HG03521 (cell line): ENCODE data around the gene AAK1.

Source experiments
- ATAC-seq: cut with Tn5 transposase; IDR thresholded peaks from one replicate; pipeline ENCODE4 v1.9.1; 2021; ENCODE audit warnings: mild to moderate bottlenecking, moderate library complexity; ENCODE audit not compliant: unreplicated experiment

AAK1 gene

DNA sequence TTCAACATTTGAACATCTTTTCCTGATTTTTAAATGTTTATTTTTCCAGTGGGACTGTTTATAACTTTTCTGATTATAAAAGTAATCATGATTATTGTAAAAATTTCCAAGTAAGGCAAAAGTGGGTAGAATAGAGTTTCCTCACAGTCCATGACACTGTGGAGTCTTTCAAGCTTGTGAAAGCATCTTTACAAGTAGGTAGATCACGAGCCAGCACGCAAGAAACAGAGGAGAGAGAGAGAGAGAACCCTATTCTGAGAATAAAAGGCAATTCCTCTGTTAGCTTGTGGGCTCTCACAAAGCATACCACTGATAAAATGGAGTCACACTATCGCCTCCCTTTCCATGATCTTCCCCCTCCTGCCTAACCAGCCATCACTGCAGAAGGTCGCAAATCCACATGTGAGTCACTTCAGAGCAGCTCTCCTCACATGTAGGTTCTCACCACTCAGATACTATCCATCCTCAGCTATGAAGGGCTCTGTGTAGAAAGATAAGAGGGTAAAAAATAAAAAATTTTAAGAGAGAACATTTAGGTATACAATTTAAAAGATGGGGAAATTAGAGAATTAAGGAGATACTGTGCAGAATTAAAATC is 40.3 kb downstream of the AAK1 start:
- no peak for ATAC-seq

DNA sequence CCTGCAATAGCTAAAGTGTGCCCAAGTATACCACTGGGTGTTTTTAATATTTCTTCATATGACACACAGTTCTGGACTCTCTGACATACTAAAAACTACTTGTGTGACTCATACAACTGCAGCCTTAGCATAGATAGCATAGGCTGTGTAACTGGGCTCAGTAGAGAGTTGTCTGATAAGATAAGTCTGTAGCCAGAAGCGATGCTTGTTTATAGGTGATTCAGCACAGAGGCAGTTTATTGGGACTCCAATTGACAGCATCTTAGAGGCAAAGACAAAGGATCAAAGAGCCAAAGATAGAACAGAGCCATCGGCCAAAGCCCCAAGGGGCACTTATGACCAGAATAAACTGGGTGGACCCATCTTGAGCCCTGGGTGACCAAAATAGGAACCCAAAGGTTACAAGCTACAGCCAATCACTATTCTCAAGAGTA is 42.3 kb downstream of the AAK1 start:
- no peak for ATAC-seq

DNA sequence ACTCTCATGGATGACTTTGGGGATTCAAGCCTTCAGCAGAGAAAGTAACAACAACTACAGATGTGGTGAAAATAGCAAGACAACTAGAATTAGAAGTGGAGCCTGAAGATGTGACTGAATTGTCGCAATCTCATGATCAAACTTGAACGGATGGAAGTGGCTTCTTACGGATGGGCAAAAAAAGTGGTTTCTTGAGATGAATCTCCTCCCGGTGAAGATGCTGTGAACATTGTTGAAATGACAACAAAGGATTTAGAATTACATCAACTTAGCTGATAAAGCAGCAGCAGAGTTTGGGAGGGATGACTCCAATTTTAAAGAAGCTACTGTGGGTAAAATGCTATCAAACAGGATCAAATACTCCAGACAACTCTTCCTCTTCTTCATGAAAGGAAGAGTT is 43.1 kb downstream of the AAK1 start:
- no peak for ATAC-seq

DNA sequence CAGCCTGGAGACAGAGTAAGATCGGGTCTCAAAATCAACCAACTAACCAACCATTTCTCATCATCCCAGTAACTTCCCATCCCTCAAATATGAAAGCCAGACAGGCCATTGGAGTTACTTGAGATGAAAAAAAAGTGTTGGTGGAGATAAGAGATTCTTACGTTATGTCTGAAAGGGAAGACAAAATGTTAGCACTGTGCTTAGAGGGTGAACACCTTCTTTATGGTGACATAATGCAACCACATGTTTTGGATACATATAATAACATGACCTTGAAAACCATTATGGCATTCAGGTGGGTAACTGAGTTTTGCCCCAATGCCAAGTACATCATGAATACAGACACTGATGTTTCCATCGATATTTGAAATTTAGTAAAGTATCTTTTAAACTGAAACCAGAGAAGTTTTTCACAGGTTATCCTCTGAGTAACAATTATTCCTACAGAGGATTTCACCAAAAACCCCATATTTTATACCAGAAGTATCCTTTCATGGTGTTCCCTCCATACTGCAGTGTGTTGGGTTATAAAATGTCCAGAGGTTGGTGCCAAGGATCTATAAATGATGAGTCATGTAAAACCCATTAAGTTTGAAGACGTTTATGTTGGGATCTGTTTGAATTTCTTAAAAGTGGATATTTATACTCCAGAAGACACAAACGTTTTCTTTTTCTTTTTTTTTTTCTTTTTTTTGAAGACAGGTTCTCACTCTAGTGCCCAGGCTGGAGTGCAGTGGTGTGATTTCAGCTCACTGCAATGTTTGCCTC is 45.5 kb downstream of the AAK1 start:
- ATAC-seq, result no peak

DNA sequence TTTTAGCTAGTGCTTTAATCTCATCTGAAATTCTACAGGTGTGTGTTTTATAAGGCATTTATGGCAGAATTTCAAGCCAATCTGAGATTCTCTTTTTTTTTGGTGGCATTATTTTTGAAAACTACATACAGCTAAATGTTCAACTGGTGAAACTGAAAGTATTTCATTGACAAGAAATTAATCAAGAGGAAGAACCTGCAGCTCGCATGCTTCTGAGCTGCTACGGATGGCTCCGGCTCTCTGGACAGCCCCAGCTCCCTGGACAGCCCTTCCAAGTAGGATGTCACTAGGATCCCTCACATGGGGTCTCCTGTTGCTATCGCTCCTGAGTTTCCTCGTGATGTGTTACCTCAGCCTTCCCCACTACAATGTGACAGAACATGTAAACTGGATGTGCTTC is 46.4 kb downstream of the AAK1 start:
- ATAC-seq, result no peak

DNA sequence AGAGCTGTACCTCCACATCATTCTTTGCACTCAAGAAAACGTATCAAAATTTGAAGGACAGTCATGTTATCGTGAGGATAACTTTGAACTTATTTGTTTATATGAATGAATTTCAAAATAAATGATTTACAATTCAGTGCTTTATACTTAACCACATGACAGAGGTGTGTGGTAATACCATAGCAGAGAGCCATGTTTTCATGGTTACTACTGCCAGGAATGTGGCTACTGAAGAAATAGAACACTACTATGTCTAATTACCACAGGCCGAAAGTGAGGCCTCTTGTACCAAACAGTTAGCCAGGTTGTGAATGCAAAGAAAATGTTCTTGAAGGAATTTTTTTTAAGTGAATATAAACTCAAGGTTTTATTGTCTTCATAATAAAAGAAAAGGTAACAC is 49.2 kb downstream of the AAK1 start:
- no peak for ATAC-seq

DNA sequence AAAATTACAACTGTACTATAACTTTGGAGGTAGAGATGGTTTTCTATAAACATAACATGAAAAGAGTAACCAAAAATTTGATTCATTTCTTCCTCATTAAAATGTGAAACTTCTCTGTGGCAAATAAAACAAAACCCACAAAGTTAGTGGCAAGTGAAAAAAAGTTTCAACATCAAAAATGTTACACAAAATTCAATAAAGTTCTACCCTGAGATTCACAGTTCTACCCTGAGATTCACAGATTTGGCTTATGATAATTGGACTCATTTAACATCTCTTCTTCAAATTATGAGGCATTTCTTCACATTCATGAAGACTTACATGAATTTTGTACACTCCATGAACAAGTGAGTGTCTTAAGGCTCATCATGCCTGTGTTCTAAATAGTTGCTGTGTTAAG is 51.0 kb downstream of the AAK1 start:
- ATAC-seq, result no peak

DNA sequence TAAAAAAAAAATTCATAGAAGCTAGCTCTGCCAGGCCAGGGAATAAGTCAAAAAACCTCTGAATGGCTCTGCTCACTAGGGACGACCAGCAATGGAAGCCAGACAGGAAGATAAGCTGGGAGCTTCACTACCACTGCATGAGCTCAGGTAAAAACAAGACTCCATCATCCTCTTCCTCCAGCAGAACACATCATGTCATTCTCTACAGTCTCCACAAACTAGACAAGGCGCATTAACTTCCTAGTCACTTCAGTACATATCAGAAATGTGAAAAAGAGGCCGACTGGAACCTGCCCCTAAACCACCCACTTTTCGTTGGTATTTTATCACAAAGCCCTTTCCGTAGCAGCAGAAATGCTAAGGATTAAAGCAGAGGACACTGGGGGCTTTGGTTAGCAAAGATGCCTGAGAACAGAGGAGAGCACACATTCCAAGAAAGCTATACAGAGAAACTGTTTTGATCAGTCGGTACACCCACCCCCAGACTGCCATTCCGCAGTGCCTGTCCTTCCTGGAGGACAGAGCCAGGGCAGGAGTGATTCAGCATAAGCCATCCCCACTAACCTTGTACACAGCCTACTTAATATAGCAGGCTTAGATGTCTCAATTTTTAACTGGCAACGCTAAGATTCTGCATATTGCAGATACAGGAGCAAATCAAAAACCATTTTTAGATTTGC is 53.4 kb downstream of the AAK1 start:
- no peak for ATAC-seq

DNA sequence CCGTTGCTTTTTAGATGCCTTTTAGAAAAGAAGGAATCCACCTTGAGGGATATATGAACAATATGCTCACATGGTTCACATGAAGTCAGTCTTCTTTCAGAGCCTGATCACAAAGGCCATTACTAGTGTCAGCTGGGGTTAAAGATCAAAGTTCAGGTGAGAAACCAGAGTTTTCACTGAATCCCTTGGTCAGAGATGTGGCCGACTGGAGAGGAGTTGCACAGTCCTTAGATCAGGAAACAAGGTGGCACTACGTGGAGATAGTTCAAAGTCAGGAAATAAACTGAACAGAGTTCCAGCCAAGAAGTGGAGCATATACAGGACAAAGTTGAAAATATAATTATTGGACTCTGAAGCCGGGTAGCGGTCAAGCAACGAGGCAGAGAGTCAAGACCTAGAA is 54.6 kb downstream of the AAK1 start:
- no peak for ATAC-seq

DNA sequence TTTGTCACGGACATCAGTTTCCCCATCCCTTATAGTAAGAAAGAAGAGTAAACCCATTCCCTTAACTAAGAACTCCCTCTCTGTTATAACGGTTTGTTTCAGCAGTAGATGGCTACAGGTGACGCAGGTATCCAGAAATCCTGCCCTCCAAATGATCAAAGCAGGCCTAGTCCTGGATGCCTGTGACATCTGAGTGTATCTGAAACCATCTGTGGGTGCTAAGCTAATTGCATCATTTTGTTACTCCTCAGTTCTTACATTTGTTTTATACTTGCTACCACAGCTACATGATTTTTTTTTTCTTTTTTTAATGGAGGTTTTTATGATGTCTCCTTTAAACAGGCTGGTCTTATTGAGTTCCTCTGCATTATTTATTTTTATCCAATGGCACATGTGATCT is 55.1 kb downstream of the AAK1 start:
- no peak for ATAC-seq

DNA sequence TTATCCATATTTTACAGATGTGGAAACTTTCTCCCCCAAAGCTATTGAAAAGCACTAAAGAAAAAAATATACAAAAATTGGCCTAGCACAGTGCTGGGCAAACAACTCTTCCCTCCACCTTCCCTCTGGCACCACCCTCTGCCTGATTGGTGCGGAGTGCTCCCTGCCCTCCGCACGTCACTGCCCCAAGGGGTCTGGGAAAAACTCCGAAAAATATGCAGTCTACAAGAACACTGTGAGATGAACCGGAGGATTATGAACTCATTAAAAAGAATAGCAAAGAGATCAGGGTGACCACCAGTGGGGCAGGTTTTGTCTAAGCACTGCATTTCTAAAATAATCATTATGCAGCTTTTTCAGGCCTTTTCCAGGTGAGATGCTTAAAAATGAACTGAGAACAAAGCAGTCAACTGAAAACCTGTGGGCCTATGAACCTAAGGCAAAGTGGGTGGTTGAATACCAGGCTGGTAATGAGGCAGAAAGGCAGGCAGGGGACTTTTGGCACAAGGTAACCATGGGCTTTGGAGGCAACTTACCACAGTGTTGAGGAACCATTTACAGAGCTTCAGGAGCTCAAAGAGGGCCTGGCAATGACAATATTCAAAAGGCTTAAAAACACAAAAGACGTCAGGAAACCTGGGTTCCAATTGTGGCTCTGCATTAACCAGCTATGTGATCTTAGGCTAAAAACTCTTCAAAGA is 57.5 kb downstream of the AAK1 start:
- no peak for ATAC-seq

DNA sequence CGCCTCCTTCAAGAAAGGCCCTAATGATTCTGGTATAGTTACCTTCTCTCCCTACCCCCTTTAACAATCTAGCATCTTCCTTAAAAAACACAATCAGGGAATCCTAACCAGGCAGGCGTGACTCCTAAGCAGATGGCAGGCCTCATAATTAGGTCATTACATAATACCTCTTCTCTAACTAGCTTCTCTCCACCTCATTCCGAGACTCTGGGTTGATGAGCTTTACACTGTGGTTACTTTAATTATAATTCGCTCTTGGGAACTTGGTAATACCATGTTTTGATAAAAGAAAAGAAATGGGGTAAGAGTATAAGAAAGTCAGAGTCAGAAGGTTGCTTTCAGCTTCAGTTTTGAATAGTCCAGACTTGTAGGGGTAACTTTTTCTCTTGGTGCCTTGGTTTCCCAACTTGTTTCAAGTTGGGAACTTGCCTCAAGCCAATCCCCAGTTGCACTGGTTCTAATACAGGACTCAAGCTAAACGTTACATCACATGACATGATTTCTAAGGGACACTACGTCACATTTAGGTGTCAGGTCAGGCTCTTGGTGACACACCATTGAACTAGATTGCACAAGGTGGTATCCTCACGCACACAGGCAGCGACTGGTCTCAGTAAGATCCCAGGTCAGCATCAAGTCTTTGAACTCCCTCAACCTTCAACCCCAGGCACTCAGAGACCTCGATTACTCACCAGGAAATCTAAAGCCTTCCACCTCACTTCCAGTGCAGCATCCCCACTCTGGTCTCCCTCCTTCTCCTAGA is 59.2 kb downstream of the AAK1 start:
- ATAC-seq, result no peak

DNA sequence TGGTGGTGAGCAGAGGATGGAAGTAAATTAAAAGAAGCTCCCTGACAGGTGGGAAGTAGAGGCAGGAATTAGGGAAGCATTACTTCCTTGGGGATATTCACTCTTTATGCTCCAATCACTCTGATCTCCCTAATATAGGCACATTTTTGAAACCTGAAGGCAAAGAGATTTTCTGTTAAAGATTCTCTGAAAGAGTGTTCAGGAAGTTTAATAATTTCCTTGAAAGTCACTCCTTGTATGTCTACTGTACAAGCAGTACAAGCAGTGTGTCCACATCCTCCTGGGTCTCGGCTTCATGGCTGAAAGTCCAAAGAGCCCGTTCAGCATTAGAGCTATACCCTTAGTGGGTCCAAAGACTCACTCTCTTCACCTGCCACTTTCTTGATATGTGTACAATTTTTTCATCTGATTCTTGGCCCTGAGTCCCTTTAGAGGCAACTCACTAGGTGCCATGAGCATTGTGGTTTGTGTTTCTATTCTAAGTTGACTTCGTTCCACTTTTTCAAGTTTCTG is 60.2 kb downstream of the AAK1 start:
- no peak for ATAC-seq

DNA sequence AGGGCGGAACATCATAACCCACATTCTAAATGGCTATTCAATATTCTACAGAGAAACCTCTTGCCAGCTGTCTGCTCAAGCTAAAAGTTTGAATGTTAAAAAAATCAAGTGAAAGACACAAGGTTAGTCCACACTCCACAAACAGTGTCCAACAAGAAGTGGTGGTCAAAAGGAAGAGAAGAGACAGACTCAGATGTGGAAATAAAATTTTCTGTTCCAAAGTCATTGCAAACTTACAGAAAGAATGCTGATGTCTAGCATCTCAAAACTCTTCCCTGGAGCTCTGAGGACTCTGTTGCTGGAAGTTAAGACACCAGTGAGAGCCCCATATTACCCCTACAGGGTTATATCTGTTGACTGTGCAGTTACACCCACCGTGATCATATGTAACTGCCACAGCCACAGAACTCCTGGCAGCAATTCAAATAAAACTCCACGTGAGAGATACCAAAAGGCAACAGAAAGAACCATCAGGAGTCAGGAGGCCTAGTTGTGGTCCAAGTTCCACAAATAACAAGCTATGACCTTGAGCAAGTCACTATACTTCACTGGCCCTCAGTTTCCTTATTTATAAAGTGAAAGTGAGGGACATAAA is 60.9 kb downstream of the AAK1 start:
- no peak for ATAC-seq

DNA sequence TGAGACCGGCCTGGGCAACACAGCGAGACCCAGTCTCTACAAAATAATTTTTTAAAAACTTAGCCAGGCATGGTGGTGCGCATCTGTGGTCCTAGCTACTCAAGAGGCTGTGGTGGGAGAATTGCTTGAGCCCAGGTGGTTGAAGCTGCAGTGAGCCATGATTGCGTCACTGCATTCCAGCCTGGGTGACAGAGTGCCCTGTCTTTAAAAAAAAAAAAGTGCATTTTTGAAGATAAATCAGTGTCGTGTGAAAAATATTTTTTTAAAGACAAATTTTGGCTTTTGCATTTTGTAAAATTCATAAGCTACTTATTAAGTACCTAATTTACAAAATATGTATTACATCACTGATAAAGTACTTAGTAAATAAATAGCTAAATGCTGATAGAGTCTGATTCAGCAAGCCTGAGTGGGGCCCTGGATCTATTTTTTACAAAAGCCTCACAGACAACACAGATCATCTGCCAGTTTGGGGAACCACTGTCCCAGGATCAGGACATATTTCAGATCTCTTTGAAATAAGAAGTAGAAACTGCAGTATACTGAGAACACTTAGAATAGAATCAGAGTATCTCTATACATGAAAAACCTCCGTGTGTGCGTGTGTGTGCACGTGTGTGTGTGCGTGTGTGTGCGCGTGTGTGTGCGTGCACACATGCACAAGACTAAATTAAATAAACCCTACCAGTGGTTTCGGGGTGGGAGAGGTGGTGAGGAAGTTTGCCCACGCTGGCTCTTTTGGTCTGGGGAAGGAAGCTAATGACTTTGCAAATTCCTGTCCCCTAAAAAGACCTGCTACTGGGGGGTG is 61.6 kb downstream of the AAK1 start:
- ATAC-seq, result no peak

DNA sequence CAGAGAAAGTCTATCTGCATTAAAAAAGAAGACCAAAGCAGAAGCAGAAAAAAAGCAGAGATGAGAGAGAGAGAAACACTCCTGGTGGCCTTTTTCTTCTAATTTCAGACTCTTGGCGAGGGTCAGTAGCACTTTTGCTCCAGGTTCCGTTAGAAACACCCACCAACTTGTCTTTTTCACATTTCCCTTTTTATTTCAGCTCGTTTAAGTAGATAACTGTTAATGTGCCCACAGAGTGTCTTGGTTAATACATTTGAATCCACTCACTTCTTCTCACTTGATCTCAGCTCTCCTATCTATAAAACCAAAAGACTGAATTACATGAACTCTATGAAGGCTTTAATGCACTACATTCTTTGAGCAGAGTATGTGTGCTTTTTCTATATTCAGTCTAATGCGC is 63.1 kb downstream of the AAK1 start:
- no peak for ATAC-seq

DNA sequence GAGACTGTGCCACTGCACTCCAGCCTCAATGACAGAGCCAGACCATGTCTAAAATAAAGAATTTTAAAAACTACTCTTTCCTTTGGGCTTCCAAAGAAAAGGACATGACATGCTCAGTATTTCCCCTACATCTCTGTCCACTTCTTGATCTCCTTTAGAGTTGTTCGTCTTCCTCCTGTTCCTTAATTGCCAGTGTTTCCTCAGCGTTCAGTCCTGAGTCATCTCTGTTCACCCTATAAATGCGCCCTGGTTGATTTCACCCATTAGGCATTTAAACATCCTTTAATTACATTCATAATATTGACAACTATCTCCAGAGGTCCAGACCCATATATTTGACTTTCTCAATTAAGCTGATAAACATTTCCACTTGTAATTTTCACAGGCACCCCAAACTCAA is 64.0 kb downstream of the AAK1 start:
- no peak for ATAC-seq

DNA sequence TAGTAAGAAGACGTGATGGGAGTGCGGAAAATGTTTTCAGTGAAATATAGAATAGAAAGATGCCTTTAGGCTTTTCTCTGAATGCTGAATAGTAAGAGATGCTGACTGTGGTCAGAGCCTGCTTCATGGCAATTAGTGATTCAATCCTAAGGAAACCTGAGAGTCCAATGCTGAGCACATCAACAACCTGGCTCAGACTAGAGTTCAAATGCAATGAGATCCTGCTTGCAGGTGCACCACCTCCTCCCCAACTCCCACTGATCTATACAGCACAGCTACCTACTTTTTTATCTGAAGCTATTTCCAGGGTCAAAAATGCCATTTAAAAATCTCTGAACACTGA is 65.4 kb downstream of the AAK1 start:
- no peak for ATAC-seq

DNA sequence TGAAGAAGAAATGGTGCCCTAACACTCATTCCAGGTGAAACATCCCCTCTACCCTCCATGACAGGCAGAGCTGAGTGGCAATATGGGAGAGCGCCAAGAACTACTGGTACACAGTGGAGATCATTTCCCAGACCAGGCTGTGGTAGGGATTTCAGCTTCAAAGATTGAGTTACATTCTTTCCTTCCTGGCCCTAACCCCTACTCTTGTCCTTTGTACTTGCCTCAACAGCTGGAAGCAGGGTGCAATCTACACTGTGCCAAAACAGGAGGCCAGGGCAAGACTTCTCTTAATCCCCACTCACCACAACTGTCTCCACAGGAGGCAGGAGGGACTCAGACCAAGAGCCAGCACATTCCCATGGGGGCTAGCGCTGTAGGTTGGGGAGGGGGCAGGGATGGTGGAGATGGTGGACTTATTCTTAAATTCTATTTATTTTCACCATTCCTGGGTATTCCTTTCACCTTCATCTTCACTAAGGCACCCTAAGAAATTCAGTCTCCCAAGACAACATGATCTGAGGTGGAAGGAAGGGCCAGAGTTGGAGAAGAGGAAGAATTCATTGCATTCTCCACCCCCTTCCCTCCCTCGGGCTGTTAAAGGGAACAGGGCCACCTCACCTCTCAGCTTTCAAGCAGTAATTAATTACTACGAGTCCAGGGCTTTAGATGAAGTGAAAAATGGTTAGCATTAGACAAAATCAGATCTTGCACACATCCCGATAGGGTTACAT is 65.9 kb downstream of the AAK1 start:
- ATAC-seq, result no peak
